CD4-positive, alpha-beta T cell (primary cell): ENCODE measurements around the gene CMC2. TPM values are rescaled to one million over a fixed set of nuclear protein-coding genes. Genes with fewer than 3 reads are reported as not detected.

ENCODE experiments used
- ATAC-seq: fragments of 200-7000 bp; cut with Tn5 transposase; one replicate; pipeline ENCODE4 v1.10.0; 2022; ENCODE audit warnings: mild to moderate bottlenecking; ENCODE audit not compliant: poor library complexity
- CTCF ChIA-PET: fragments of 350-600 bp; sonication (Branson Sonifier 250); formaldehyde crosslinking; loops from one replicate; lab custom pipeline; 2021; ENCODE audit warnings: antibody characterized with exemption, inconsistent platforms; lab: Charles Lee
- POLR2A ChIA-PET: fragments of 350-600 bp; sonication (Branson Sonifier 250); formaldehyde crosslinking; loops from one replicate; lab custom pipeline; 2021; ENCODE audit warnings: antibody characterized with exemption, inconsistent platforms; lab: Charles Lee
- DNase-seq, 14 experiments: peaks; one replicate each; pipeline ENCODE4 v3.0.0-alpha.2; 2013 to 2020; ENCODE audit warnings: mixed read lengths in 2 of 14
- H3K27ac ChIP-seq, 2 donors: one replicate each; pipeline versions ENCODE4 v1.5.1 to v1.7.0; 2013; ENCODE audit warnings: low read length in 2 of 2, low read depth in 1 of 2, mild to moderate bottlenecking in 1 of 2
- H3K27me3 ChIP-seq, 2 experiments: 1 replicate in 1 of 2; 2 replicates in 1 of 2; pipeline versions ENCODE4 v1.6.1 to v1.7.0; 2013; ENCODE audit warnings: low read length in 2 of 2, control low read depth in 1 of 2, mild to moderate bottlenecking in 1 of 2, moderate library complexity in 1 of 2; ENCODE audit not compliant: insufficient read depth in 2 of 2, control insufficient read depth in 1 of 2
- H3K36me3 ChIP-seq: one replicate; pipeline ENCODE4 v1.6.1; 2013; ENCODE audit warnings: low read length, control low read depth; ENCODE audit not compliant: insufficient read depth
- H3K4me1 ChIP-seq: one replicate; pipeline ENCODE4 v1.6.1; 2013; ENCODE audit warnings: low read length, control low read depth; ENCODE audit not compliant: insufficient read depth
- H3K4me3 ChIP-seq: one replicate; pipeline ENCODE4 v1.5.1; 2013; ENCODE audit warnings: mild to moderate bottlenecking, low read length, moderate library complexity
- H3K9me3 ChIP-seq, 2 experiments: 1 replicate in 1 of 2; 2 replicates in 1 of 2; pipeline versions ENCODE4 v1.6.1 to v1.7.0; 2013; ENCODE audit warnings: low read length in 2 of 2, mild to moderate bottlenecking in 2 of 2, control low read depth in 1 of 2, moderate library complexity in 1 of 2; ENCODE audit not compliant: control insufficient read depth in 1 of 2, insufficient read depth in 1 of 2
- H3K27ac Mint-ChIP-seq: one replicate; pipeline ENCODE4 v1.8.0; 2020; ENCODE audit warnings: mixed read lengths
- H3K27me3 Mint-ChIP-seq: one replicate; pipeline ENCODE4 v1.8.0; 2021; ENCODE audit warnings: mixed read lengths
- H3K36me3 Mint-ChIP-seq: one replicate; pipeline ENCODE4 v1.8.0; 2021; ENCODE audit warnings: low read depth, mixed read lengths
- H3K4me1 Mint-ChIP-seq: one replicate; pipeline ENCODE4 v1.8.0; 2021; ENCODE audit warnings: low read depth, mixed read lengths
- H3K4me3 Mint-ChIP-seq: one replicate; pipeline ENCODE4 v1.8.0; 2020; ENCODE audit warnings: mild to moderate bottlenecking, mixed read lengths
- H3K9me3 Mint-ChIP-seq: one replicate; pipeline ENCODE4 v1.8.0; 2020; ENCODE audit warnings: mixed read lengths
- CTCF ChIP-seq: fragments of 200-600 bp; IDR thresholded peaks from one replicate; pipeline ENCODE4 v1.8.0; 2022; ENCODE audit warnings: antibody characterized with exemption, mild to moderate bottlenecking
- intact Hi-C, 2 experiments: fragments of 100-400 bp; cut with DNase I in 1 of 2; cut with micrococcal nuclease in 1 of 2; formaldehyde crosslinking; loops; one replicate each; pipeline versions ENCODE4 v1.15.1 to v1.9.0; 2023 to 2025; cut with DNase I, micrococcal nuclease
- total RNA-seq, 174 experiments: library from RNA in 2 of 174; stranded (reverse) in 2 of 174; gene quantifications; one replicate each; pipeline ENCODE4 v1.2.3 and lab custom pipeline; 2021 to 2026

Gene CMC2
- total RNA-seq, 2 experiments from 2014 or later: 67.7 to 68.8 TPM

DNA sequence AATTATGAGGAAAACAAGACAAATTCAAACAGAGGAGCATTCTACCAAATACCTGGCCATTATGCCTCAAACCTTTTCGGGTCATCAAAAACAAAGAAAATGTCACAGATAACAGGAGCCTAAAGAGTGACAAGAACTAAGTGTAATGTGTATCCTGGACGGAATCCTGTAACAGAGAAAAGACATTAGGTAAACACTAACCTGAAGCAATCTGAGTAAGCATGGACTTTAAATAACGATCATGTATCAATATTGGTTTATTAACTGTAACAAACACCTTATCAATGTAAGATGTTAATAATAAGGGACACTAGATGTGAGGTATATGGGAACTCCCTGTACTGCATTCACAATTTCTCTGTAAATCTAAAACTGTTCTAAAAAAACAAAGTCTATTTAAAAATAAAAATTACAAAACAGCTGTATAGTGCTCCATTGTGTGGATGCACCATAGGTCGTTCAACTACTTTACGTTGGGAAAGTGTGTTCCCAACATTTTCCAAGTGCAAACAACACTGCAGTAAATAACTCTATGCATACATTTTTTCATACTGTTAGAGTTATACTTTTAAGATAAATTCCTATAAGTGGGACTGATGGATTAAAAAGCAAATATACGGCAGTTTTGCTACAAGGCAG is 14.8 kb downstream of the CMC2 start:
- POLR2A ChIA-PET: no interaction called here
- Mint-ChIP-seq H3K4me1 (peaks cover 65% of the 10 kb centered on the region), H3K36me3 (peaks cover 53% of the 10 kb centered on the region), H3K27ac (no peak overlapping the region), H3K9me3 (no peaks in the 10 kb centered on the region), H3K27me3 (no peaks in the 10 kb centered on the region), H3K4me3 (no peak overlapping the region)
- no peaks in the 10 kb centered on the region for H3K4me1 ChIP-seq
- no peaks in the 10 kb centered on the region for H3K27me3 ChIP-seq
- no peak for TF ChIP-seq CTCF
- CTCF ChIA-PET: no interaction called here
- ATAC-seq (no peak), DNase-seq (no peak)
- H3K4me3 ChIP-seq: no peak overlapping the region
- peaks cover 7% of the 10 kb centered on the region for H3K36me3 ChIP-seq
- no peaks in the 10 kb centered on the region for H3K9me3 ChIP-seq
- intact Hi-C loops: no loop called here
- no peak overlapping the region for H3K27ac ChIP-seq

DNA sequence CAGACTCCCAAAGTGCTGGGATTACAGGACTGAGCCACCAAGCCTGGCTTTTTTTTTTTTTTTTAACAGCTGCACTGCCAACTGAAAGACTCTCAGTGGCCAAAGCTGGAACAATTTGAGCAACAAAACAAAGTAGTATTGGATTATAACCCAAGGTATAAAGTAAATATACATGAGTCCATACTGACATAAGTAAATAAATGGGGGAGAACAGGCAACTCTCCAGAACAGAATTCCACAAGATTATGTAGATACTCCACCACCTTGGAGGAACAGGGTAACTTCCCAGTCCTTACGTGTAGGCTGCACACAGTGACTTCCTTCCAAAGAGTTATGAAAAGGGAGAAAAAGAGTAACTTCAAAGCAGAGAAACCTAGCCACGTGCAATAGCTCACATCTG is 15.7 kb downstream of the CMC2 start:
- peaks cover 2% of the 10 kb centered on the region for H3K4me1 ChIP-seq

GRCh38 chr16:80990577-80990976 is 16.1 kb downstream of the CMC2 start:
- Mint-ChIP-seq H3K27ac (no peak overlapping the region), H3K36me3 (peaks cover 56% of the 10 kb centered on the region), H3K4me3 (no peak overlapping the region), H3K4me1 (peaks cover 64% of the 10 kb centered on the region), H3K27me3 (no peaks in the 10 kb centered on the region), H3K9me3 (no peaks in the 10 kb centered on the region)
- CTCF ChIA-PET: no interaction called here
- intact Hi-C loops: no loop called here
- POLR2A ChIA-PET: no interaction called here
- ATAC-seq (no peak), DNase-seq (no peak)
- Histone ChIP-seq H3K4me3 (no peak overlapping the region), H3K27me3 (no peaks in the 10 kb centered on the region), H3K27ac (no peak overlapping the region), H3K4me1 (peaks cover 3% of the 10 kb centered on the region), H3K9me3 (no peaks in the 10 kb centered on the region), H3K36me3 (peaks cover 7% of the 10 kb centered on the region)
- TF ChIP-seq CTCF: no peak

More for the DNA sequence above, 15.7 kb downstream of the CMC2 start:
- Mint-ChIP-seq H3K4me3 (no peak overlapping the region), H3K27ac (no peak overlapping the region), H3K36me3 (peaks cover 56% of the 10 kb centered on the region), H3K9me3 (no peaks in the 10 kb centered on the region), H3K27me3 (no peaks in the 10 kb centered on the region), H3K4me1 (peaks cover 65% of the 10 kb centered on the region)
- ChIA-PET CTCF (no interaction called here), POLR2A (no interaction called here)
- Histone ChIP-seq H3K27me3 (no peaks in the 10 kb centered on the region), H3K4me3 (no peak overlapping the region), H3K9me3 (no peaks in the 10 kb centered on the region), H3K27ac (no peak overlapping the region), H3K36me3 (peaks cover 7% of the 10 kb centered on the region)
- intact Hi-C loops: no loop called here
- no peak for TF ChIP-seq CTCF
- DNase-seq: no peak
- ATAC-seq: no peak
